HepG2 (cell line): ENCODE data around the gene SKI. TPM values are rescaled to one million over a fixed set of nuclear protein-coding genes. Genes with fewer than 3 reads are reported as not detected.

ENCODE experiments used
- ATF7 ChIP-seq, 2 experiments: fragments of 450-650 bp in 1 of 2; sonication (generic) in 1 of 2; formaldehyde crosslinking in 1 of 2; IDR thresholded peaks; 2 replicates each; pipeline versions ENCODE4 v1.4.0 to v1.6.1; 2016 to 2020; ENCODE audit warnings: antibody characterized with exemption in 1 of 2, mild to moderate bottlenecking in 1 of 2, missing genetic modification reagents in 1 of 2
- BATF2 ChIP-seq: sonication (generic); formaldehyde crosslinking; IDR thresholded peaks from 2 replicates; pipeline ENCODE4 v1.8.0; 2022; ENCODE audit warnings: mild to moderate bottlenecking, missing genetic modification reagents, moderate library complexity
- CEBPG ChIP-seq: IDR thresholded peaks from 2 replicates; pipeline ENCODE4 v1.6.1; 2016
- CTCF ChIP-seq: sonication (generic); formaldehyde crosslinking; IDR thresholded peaks from 2 replicates; pipeline ENCODE4 v1.5.0; 2020; ENCODE audit warnings: mild to moderate bottlenecking, missing genetic modification reagents, moderate library complexity
- KLF6 ChIP-seq: IDR thresholded peaks from 2 replicates; pipeline ENCODE4 v1.8.0; 2016; ENCODE audit warnings: missing biosample characterization, missing genetic modification reagents
- MAF1 ChIP-seq: sonication (generic); formaldehyde crosslinking; IDR thresholded peaks from 2 replicates; pipeline ENCODE4 v1.5.0; 2020; ENCODE audit warnings: missing genetic modification reagents, borderline replicate concordance
- U2AF2 ChIP-seq: fragments of 200-400 bp; formaldehyde crosslinking; IDR thresholded peaks from 2 replicates; pipeline ENCODE4 v1.6.1; 2017; ENCODE audit warnings: low read depth, mild to moderate bottlenecking, low read length
- ZNF224 ChIP-seq: sonication (generic); formaldehyde crosslinking; IDR thresholded peaks from 2 replicates; pipeline ENCODE4 v1.5.0; 2020; ENCODE audit warnings: mild to moderate bottlenecking, missing genetic modification reagents
- ZNF446 ChIP-seq: sonication (generic); formaldehyde crosslinking; IDR thresholded peaks from 2 replicates; pipeline ENCODE4 v1.5.0; 2020; ENCODE audit warnings: mild to moderate bottlenecking, missing genetic modification reagents
- ZNF564 ChIP-seq: sonication (generic); formaldehyde crosslinking; IDR thresholded peaks from 2 replicates; pipeline ENCODE4 v1.8.1; 2023; ENCODE audit warnings: mild to moderate bottlenecking, missing genetic modification reagents
- ZNF609 ChIP-seq: sonication (generic); formaldehyde crosslinking; IDR thresholded peaks from 2 replicates; pipeline ENCODE4 v1.4.0; 2020; ENCODE audit warnings: mild to moderate bottlenecking, missing genetic modification reagents, borderline replicate concordance
- ZNF790 ChIP-seq: sonication (generic); formaldehyde crosslinking; IDR thresholded peaks from 2 replicates; pipeline ENCODE4 v1.8.0; 2022; ENCODE audit warnings: missing genetic modification reagents, mild to moderate bottlenecking, borderline replicate concordance
- polyA plus RNA-seq, 8 experiments: library from polyadenylated mRNA; depleted of rRNA in 3 of 8; stranded (reverse) in 7 of 8; unstranded in 1 of 8; fragments of >200 nt; fragmentation: Illumina TruSeq in 4 of 8; extraction: Trizol in 4 of 8; gene quantifications; 2 replicates each; pipeline versions ENCODE4 v1.2.1 to v1.2.3, GENCODE V29; 2011 to 2016; ENCODE audit warnings: low read depth in 4 of 8, missing spikeins in 1 of 8, mixed read lengths in 1 of 8; ENCODE audit not compliant: insufficient read depth in 1 of 8
- total RNA-seq, 5 experiments: library from RNA; depleted of rRNA; stranded (reverse); fragments of >200 nt; fragmentation: Illumina TruSeq; extraction: Trizol; gene quantifications; 2 replicates each; pipeline ENCODE4 v1.2.3, GENCODE V29; 2016; ENCODE audit warnings: low read depth in 1 of 5
- TF ChIP-seq, protein P1 (sequence below): sonication (generic); formaldehyde crosslinking; IDR thresholded peaks from 2 replicates; pipeline ENCODE4 v1.5.1; 2020; ENCODE audit warnings: missing genetic modification reagents, mild to moderate bottlenecking, borderline replicate concordance
- TF ChIP-seq, protein P2 (sequence below): sonication (generic); formaldehyde crosslinking; IDR thresholded peaks from 2 replicates; pipeline ENCODE4 v1.8.0; 2022; ENCODE audit warnings: missing genetic modification reagents, mild to moderate bottlenecking, moderate library complexity, borderline replicate concordance

The SKI gene
- total and polyA plus RNA-seq, 2 of the 13 experiments (the other 11 are each of a cell fraction or from before 2014, with no cell fraction given): 4.7 to 6.9 TPM

- TF ChIP-seq CTCF (CRISPR knock-in tag) (0 out of 2 replicates have a peak, but pooled peaks have one; percentile 2), ZNF609 (peak; percentile 73; the same call in 1 of the 2 replicates), U2AF2 (no peak), ATF7 (IDR thresholded peaks at IDR 0.05) (no peak), ATF7 (CRISPR knock-in tag; IDR thresholded peaks at IDR 0.05) (0 out of 2 replicates have a peak, but pooled peaks have one; percentile 60), ZNF564 (CRISPR knock-in tag) (peak; percentile 71; the same call in 1 of the 2 replicates), MAF1 (0 out of 2 replicates have a peak, but pooled peaks have one; percentile 48), CEBPG (CRISPR knock-in tag) (peak; percentile 49), BATF2 (CRISPR knock-in tag) (no peak), ZNF224 (CRISPR knock-in tag) (0 out of 2 replicates have a peak, but pooled peaks have one; percentile 63), ZNF446 (no peak), ZNF790 (CRISPR knock-in tag) (no peak), KLF6 (CRISPR knock-in tag) (no peak)
- TF ChIP-seq, protein P1, sequence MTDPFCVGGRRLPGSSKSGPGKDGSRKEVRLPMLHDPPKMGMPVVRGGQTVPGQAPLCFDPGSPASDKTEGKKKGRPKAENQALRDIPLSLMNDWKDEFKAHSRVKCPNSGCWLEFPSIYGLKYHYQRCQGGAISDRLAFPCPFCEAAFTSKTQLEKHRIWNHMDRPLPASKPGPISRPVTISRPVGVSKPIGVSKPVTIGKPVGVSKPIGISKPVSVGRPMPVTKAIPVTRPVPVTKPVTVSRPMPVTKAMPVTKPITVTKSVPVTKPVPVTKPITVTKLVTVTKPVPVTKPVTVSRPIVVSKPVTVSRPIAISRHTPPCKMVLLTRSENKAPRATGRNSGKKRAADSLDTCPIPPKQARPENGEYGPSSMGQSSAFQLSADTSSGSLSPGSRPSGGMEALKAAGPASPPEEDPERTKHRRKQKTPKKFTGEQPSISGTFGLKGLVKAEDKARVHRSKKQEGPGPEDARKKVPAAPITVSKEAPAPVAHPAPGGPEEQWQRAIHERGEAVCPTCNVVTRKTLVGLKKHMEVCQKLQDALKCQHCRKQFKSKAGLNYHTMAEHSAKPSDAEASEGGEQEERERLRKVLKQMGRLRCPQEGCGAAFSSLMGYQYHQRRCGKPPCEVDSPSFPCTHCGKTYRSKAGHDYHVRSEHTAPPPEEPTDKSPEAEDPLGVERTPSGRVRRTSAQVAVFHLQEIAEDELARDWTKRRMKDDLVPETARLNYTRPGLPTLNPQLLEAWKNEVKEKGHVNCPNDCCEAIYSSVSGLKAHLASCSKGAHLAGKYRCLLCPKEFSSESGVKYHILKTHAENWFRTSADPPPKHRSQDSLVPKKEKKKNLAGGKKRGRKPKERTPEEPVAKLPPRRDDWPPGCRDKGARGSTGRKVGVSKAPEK (CRISPR knock-in tag): no peak
- TF ChIP-seq, protein P2, sequence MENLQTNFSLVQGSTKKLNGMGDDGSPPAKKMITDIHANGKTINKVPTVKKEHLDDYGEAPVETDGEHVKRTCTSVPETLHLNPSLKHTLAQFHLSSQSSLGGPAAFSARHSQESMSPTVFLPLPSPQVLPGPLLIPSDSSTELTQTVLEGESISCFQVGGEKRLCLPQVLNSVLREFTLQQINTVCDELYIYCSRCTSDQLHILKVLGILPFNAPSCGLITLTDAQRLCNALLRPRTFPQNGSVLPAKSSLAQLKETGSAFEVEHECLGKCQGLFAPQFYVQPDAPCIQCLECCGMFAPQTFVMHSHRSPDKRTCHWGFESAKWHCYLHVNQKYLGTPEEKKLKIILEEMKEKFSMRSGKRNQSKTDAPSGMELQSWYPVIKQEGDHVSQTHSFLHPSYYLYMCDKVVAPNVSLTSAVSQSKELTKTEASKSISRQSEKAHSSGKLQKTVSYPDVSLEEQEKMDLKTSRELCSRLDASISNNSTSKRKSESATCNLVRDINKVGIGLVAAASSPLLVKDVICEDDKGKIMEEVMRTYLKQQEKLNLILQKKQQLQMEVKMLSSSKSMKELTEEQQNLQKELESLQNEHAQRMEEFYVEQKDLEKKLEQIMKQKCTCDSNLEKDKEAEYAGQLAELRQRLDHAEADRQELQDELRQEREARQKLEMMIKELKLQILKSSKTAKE (CRISPR knock-in tag): no peak; the same call in 1 of the 2 replicates
Observed at GRCh38 chr1:2189459-2190425, 38.4 kb upstream of the SKI start (continued).
